LHCN-M2 (cell line): Measurements from ENCODE around the gene KCTD14. TPM values are rescaled to one million over a fixed set of nuclear protein-coding genes. Genes with fewer than 3 reads are reported as not detected.
A peak's percentile ranks its signal among the peaks of the same experiment; 100 is the strongest.
"Not testable (repeated sequence)": the region's sequence is repeated elsewhere in the genome, so short reads cannot be mapped to it uniquely, and the experiment has no call there.

Experiments used
- DNase-seq: peaks from one replicate; pipeline ENCODE4 v3.0.0-alpha.2; 2012; ENCODE audit warnings: low read depth
- polyA plus RNA-seq: library from polyadenylated mRNA; unstranded; fragments of >200 nt; gene quantifications from one replicate; pipeline ENCODE4 v1.2.1, GENCODE V29; 2012; ENCODE audit warnings: missing spikeins
- total RNA-seq: library from RNA; depleted of rRNA; stranded (reverse); fragments of >200 nt; gene quantifications from 2 replicates; pipeline ENCODE4 v1.2.3, GENCODE V29; 2014; rRNA removed

Gene KCTD14
- total RNA-seq, result 1.2 and 1.9 TPM in 2 replicates
- polyA plus RNA-seq, result 1.00 TPM

GRCh38 chr11:78022397-78023396 is at the start of gene KCTD14:
KCTD14 (minus strand) TSS chr11:78023276; CDS start chr11:78023249, 27 bp downstream.
- no peak for DNase-seq

GRCh38 chr11:78072455-78072854 is 49.4 kb upstream of the KCTD14 start:
- no peak for DNase-seq

- DNase-seq, result no peak
These were observed 48.6 kb upstream of the KCTD14 start for GRCh38 chr11:78071717-78072116.

GRCh38 chr11:78070621-78071020 is 47.5 kb upstream of the KCTD14 start:
- DNase-seq, result no peak

GRCh38 chr11:78069465-78069864 is 46.4 kb upstream of the KCTD14 start:
- peak; percentile 22 for DNase-seq

- DNase-seq, result no peak
These were observed 44.6 kb upstream of the KCTD14 start for GRCh38 chr11:78067704-78068103.

- DNase-seq, result no peak
These were observed 43.4 kb upstream of the KCTD14 start for GRCh38 chr11:78066471-78066870.

GRCh38 chr11:78065203-78065602 is 42.1 kb upstream of the KCTD14 start:
- no peak for DNase-seq

- no peak for DNase-seq
These were observed 40.5 kb upstream of the KCTD14 start, which contains the start of gene THRSP for GRCh38 chr11:78063440-78064181. THRSP (plus strand) TSS chr11:78063861; CDS start chr11:78063882, 21 bp downstream.

GRCh38 chr11:78062671-78063070 is 39.6 kb upstream of the KCTD14 start:
- DNase-seq, result no peak

- DNase-seq, result no peak
These were observed 38.8 kb upstream of the KCTD14 start for GRCh38 chr11:78061921-78062311.

- DNase-seq, result peak; percentile 17
These were observed 38.2 kb upstream of the KCTD14 start for GRCh38 chr11:78061088-78061920.

GRCh38 chr11:78060533-78060932 is 37.5 kb upstream of the KCTD14 start:
- no peak for DNase-seq

GRCh38 chr11:78059749-78060328 is 36.8 kb upstream of the KCTD14 start:
- DNase-seq, result not testable (repeated sequence)

- no peak for DNase-seq
These were observed 34.5 kb upstream of the KCTD14 start for GRCh38 chr11:78057462-78058055.

GRCh38 chr11:78056093-78056492 is 33.0 kb upstream of the KCTD14 start:
- DNase-seq, result no peak

- DNase-seq, result no peak
These were observed 31.9 kb upstream of the KCTD14 start for GRCh38 chr11:78054971-78055370.

GRCh38 chr11:78050964-78051831 is 28.1 kb upstream of the KCTD14 start:
- DNase-seq, result peak; percentile 64

- no peak for DNase-seq
These were observed 26.3 kb upstream of the KCTD14 start for GRCh38 chr11:78049348-78049747.

GRCh38 chr11:78048561-78048960 is 25.5 kb upstream of the KCTD14 start:
- no peak for DNase-seq
